Keratinocyte (primary cell): Measurements from ENCODE around the gene ITSN1. TPM values are rescaled to one million over a fixed set of nuclear protein-coding genes. Genes with fewer than 3 reads are reported as not detected.

ENCODE experiments used
- DNase-seq: peaks from one replicate; pipeline ENCODE4 v3.0.0-alpha.2; 2011; ENCODE audit warnings: low read depth, missing footprints, low spot score
- FAIRE-seq: peaks from 2 replicates; lab custom pipeline; 2011; peaks lifted over from hg19 to GRCh38; lab: Jason Lieb, UNC
- H2AFZ ChIP-seq: 2 replicates; pipeline ENCODE4 v1.6.0; 2012; ENCODE audit warnings: low read length, control low read depth, inconsistent platforms; ENCODE audit not compliant: control insufficient read depth
- H3K27ac ChIP-seq: 2 replicates; pipeline ENCODE4 v1.5.1; 2011; ENCODE audit warnings: low read length; ENCODE audit not compliant: control insufficient read depth, insufficient read depth
- H3K27me3 ChIP-seq: 3 replicates; pipeline ENCODE4 v1.6.0; 2011; ENCODE audit warnings: low read length; ENCODE audit not compliant: control insufficient read depth, insufficient read depth; ENCODE audit errors: extremely low read depth
- H3K36me3 ChIP-seq, 2 experiments: 2 replicates in 1 of 2; 3 replicates in 1 of 2; pipeline ENCODE4 v1.5.1; 2011; ENCODE audit warnings: low read length in 2 of 2, mild to moderate bottlenecking in 1 of 2; ENCODE audit not compliant: control insufficient read depth in 2 of 2, insufficient read depth in 2 of 2; ENCODE audit errors: extremely low read depth in 1 of 2
- H3K4me1 ChIP-seq: 3 replicates; pipeline ENCODE4 v1.5.1; 2011; ENCODE audit warnings: low read length; ENCODE audit not compliant: control insufficient read depth, insufficient read depth; ENCODE audit errors: extremely low read depth
- H3K4me2 ChIP-seq: 3 replicates; pipeline ENCODE4 v1.6.0; 2011; ENCODE audit warnings: low read depth, low read length; ENCODE audit not compliant: control insufficient read depth, insufficient read depth; ENCODE audit errors: extremely low read depth
- H3K4me3 ChIP-seq, 3 experiments: fragments of 200-600 bp in 1 of 3; sonication (generic) in 1 of 3; 2 replicates in 2 of 3; 3 replicates in 1 of 3; pipeline ENCODE4 v1.5.1; 2011 to 2016; ENCODE audit warnings: low read length in 3 of 3, mild to moderate bottlenecking in 3 of 3, control low read depth in 2 of 3, inconsistent platforms in 1 of 3, low read depth in 1 of 3, mixed read lengths in 1 of 3, mixed run types in 1 of 3, moderate library complexity in 1 of 3; ENCODE audit not compliant: control insufficient read depth in 2 of 3, insufficient read depth in 2 of 3; ENCODE audit errors: extremely low read depth in 1 of 3
- H3K79me2 ChIP-seq: 2 replicates; pipeline ENCODE4 v1.6.0; 2012; ENCODE audit warnings: low read length; ENCODE audit not compliant: control insufficient read depth, insufficient read depth
- H3K9ac ChIP-seq: 3 replicates; pipeline ENCODE4 v1.6.0; 2011; ENCODE audit warnings: low read length; ENCODE audit not compliant: control insufficient read depth, insufficient read depth; ENCODE audit errors: extremely low read depth
- H3K9me1 ChIP-seq: 3 replicates; pipeline ENCODE4 v1.6.0; 2011; ENCODE audit warnings: low read length; ENCODE audit not compliant: control insufficient read depth, insufficient read depth; ENCODE audit errors: extremely low read depth
- H3K9me3 ChIP-seq: 2 replicates; pipeline ENCODE4 v1.5.1; 2012; ENCODE audit warnings: low read depth, low read length; ENCODE audit not compliant: control insufficient read depth
- H4K20me1 ChIP-seq: 3 replicates; pipeline ENCODE4 v1.6.0; 2011; ENCODE audit warnings: low read length; ENCODE audit not compliant: control insufficient read depth, insufficient read depth; ENCODE audit errors: extremely low read depth
- EZH2 ChIP-seq: IDR thresholded peaks from one replicate; pipeline ENCODE4 v1.6.1; 2012; ENCODE audit warnings: inconsistent platforms, mild to moderate bottlenecking, low read length, moderate library complexity
- dilution Hi-C: fragments of 300-500 bp; cut with MboI; formaldehyde crosslinking; loops from one replicate; pipeline ENCODE4 v1.7.0; 2020; ENCODE audit warnings: low sequenced_read_pairs; ENCODE audit not compliant: extremely low pct_ligation_motif_present
- polyA plus RNA-seq, 5 experiments: library from polyadenylated mRNA; depleted of rRNA in 3 of 5; stranded (reverse) in 3 of 5; stranded (forward) in 1 of 5; unstranded in 1 of 5; fragments of >200 nt; gene quantifications; 1 replicate in 1 of 5; 2 replicates in 3 of 5; 3 replicates in 1 of 5; pipeline versions ENCODE4 v1.2.1 to v1.2.3, GENCODE V29; 2011 to 2012; ENCODE audit warnings: missing spikeins in 2 of 5, low read depth in 1 of 5, low replicate concordance in 1 of 5
- TF ChIP-seq, protein P1 (sequence below), 3 experiments: IDR thresholded peaks in 1 of 3; conservative IDR thresholded peaks in 1 of 3; optimal IDR thresholded peaks in 1 of 3; 2 replicates in 2 of 3; 3 replicates in 1 of 3; pipeline versions ENCODE3 to v1.5.1; 2011; ENCODE audit warnings: low read length in 3 of 3, mild to moderate bottlenecking in 3 of 3, moderate library complexity in 2 of 3, control low read depth in 1 of 3, inconsistent platforms in 1 of 3; ENCODE audit not compliant: insufficient read depth in 2 of 3; ENCODE audit errors: extremely low read depth in 1 of 3

ITSN1 gene
- polyA plus RNA-seq, 1 donor (not counting 4 experiments of a cell fraction or from before 2014, with no cell fraction given), result 34.3 TPM

DNA sequence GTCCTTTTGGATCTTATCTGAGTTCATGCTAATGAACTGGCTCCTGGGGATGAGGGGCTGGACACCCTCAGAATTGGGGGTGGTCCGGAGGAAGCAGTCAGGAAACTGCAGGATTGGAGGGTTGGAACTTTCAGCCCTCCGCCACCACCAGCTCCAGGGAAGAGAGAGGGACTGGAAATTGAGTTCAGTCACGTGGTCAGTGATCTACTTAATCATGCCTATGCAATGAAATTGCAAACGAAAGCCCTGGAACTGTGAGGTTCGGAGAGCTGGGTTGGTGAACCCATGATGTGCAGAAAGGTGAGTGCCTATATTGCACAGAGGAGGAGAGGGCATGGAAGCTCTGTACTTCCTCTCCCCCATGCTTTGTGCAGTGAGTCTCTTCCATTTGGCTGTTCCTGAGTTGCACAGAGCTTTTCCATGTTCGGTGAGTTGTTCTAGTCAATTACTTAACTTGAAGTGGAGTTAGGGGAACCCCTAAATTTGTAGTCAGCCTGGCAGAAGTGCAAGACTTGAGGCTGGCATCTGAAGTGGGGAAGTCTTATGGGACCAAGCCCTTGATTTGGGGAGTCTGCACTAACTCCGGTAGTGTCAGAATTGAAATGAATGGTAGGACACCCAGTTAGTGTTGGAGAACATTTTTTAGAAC is 16.7 kb downstream of the ITSN1 start:
- peaks cover 32% of the 10 kb centered on the region for H3K4me1 ChIP-seq

DNA sequence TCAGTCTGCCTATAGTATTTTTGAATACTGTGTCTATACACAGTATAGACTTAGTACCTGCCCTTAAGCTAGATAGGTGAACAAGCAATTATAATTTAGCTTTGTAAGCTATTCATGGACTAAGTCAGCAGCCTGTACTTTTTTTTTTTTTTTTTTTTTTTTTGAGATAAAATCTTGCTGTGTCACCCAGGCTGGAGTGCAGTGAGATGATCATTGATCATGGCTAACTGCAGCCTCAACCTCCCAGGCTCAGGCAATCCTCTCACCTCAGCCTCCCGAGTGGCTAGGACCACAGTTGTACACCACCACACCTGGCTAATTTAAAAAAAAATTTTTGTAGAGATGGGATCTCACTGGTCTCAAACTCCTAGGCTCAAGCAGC is 17.3 kb downstream of the ITSN1 start:
- dilution Hi-C loops, result no loop called here
- H3K4me1 ChIP-seq, result peaks cover 31% of the 10 kb centered on the region
- TF ChIP-seq, protein P1, sequence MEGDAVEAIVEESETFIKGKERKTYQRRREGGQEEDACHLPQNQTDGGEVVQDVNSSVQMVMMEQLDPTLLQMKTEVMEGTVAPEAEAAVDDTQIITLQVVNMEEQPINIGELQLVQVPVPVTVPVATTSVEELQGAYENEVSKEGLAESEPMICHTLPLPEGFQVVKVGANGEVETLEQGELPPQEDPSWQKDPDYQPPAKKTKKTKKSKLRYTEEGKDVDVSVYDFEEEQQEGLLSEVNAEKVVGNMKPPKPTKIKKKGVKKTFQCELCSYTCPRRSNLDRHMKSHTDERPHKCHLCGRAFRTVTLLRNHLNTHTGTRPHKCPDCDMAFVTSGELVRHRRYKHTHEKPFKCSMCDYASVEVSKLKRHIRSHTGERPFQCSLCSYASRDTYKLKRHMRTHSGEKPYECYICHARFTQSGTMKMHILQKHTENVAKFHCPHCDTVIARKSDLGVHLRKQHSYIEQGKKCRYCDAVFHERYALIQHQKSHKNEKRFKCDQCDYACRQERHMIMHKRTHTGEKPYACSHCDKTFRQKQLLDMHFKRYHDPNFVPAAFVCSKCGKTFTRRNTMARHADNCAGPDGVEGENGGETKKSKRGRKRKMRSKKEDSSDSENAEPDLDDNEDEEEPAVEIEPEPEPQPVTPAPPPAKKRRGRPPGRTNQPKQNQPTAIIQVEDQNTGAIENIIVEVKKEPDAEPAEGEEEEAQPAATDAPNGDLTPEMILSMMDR (optimal IDR thresholded peaks at IDR 0.05 in 1 of 3, IDR thresholded peaks at IDR 0.05 in 1 of 3, conservative IDR thresholded peaks at IDR 0.05 in 1 of 3; ENCODE audit: extremely low read depth in 1 of 3, insufficient read depth in 2 of 3, low read length in 3 of 3), result no peak
- no peak for TF ChIP-seq EZH2
- H3K36me3 ChIP-seq, result peaks cover 0 to 2% of the 10 kb centered on the region in 2 experiments
- no peaks in the 10 kb centered on the region for H3K9me1 ChIP-seq
- H4K20me1 ChIP-seq, result no peaks in the 10 kb centered on the region
- H3K27me3 ChIP-seq, result no peaks in the 10 kb centered on the region
- H3K27ac ChIP-seq, result no peak overlapping the region
- no peak overlapping the region for H3K4me3 ChIP-seq
- H3K9ac ChIP-seq, result no peak overlapping the region
- H3K4me2 ChIP-seq, result no peak overlapping the region
- H3K9me3 ChIP-seq, result peaks cover 5% of the 10 kb centered on the region
- H3K79me2 ChIP-seq, result peaks cover 75% of the 10 kb centered on the region
- H2AFZ ChIP-seq, result no peak overlapping the region
- DNase-seq (no peak), FAIRE-seq (no peak)

More for the DNA sequence above, 16.7 kb downstream of the ITSN1 start:
- Histone ChIP-seq H3K9me3 (peaks cover 5% of the 10 kb centered on the region), H3K27ac (no peak overlapping the region), H3K27me3 (no peaks in the 10 kb centered on the region), H3K9me1 (no peaks in the 10 kb centered on the region), H4K20me1 (no peaks in the 10 kb centered on the region), H2AFZ (no peak overlapping the region), H3K4me3 (no peak overlapping the region), H3K36me3 (peaks cover 0 to 2% of the 10 kb centered on the region in 2 experiments), H3K79me2 (peaks cover 75% of the 10 kb centered on the region), H3K9ac (no peak overlapping the region), H3K4me2 (no peak overlapping the region)
- DNase-seq (no peak), FAIRE-seq (no peak)
- dilution Hi-C loops, result no loop called here
- TF ChIP-seq, protein P1 (optimal IDR thresholded peaks at IDR 0.05 in 1 of 3, IDR thresholded peaks at IDR 0.05 in 1 of 3, conservative IDR thresholded peaks at IDR 0.05 in 1 of 3; ENCODE audit: extremely low read depth in 1 of 3, insufficient read depth in 2 of 3, low read length in 3 of 3), result no peak
- TF ChIP-seq EZH2, result no peak
